A673 (cell line): ENCODE data around the gene KRT73.

ENCODE experiments used
- EZH2 ChIP-seq: fragments of 200-600 bp; sonication (generic); IDR thresholded peaks from 2 replicates; pipeline ENCODE4 v1.6.1; 2017; ENCODE audit warnings: borderline replicate concordance, low read depth, mild to moderate bottlenecking, mixed read lengths, antibody characterized with exemption, low read length; ENCODE audit not compliant: poor library complexity, severe bottlenecking
- TF ChIP-seq, protein P1 (sequence below): fragments of 300-800, 200-600 bp; sonication (generic); conservative IDR thresholded peaks from 2 replicates; pipeline ENCODE4 v1.5.1; 2017; ENCODE audit warnings: low read depth, mild to moderate bottlenecking, antibody characterized with exemption, low read length, moderate library complexity, mixed read lengths

DNA sequence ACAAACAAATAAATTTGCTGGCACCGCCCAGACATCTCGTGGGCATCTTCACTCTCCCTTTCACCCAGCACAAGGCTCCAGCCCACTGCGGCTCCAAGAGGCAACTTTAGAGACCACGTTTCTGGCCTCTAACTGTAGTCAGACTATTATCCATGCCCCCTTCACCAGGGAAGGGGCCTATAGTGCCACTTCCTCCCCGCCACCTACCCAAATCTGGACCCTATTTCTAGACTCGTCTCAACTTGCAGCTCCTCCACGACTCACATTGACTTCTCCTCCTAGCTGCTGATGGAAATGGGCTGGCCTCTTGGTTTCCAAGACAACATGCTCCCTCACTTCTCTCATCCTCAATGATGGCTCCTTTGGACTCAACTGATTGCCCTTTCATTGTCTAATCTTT lies 49.6 kb upstream of the KRT73 start:
- TF ChIP-seq, protein P1, sequence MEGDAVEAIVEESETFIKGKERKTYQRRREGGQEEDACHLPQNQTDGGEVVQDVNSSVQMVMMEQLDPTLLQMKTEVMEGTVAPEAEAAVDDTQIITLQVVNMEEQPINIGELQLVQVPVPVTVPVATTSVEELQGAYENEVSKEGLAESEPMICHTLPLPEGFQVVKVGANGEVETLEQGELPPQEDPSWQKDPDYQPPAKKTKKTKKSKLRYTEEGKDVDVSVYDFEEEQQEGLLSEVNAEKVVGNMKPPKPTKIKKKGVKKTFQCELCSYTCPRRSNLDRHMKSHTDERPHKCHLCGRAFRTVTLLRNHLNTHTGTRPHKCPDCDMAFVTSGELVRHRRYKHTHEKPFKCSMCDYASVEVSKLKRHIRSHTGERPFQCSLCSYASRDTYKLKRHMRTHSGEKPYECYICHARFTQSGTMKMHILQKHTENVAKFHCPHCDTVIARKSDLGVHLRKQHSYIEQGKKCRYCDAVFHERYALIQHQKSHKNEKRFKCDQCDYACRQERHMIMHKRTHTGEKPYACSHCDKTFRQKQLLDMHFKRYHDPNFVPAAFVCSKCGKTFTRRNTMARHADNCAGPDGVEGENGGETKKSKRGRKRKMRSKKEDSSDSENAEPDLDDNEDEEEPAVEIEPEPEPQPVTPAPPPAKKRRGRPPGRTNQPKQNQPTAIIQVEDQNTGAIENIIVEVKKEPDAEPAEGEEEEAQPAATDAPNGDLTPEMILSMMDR = no peak
- no peak for TF ChIP-seq EZH2
